GM12878 (cell line): Measurements from ENCODE around the gene COA5. TPM values are rescaled to one million over a fixed set of nuclear protein-coding genes. Genes with fewer than 3 reads are reported as not detected.

ENCODE experiments used
- ATAC-seq: fragments of 200-7000 bp; cut with Tn5 transposase; 3 replicates; pipeline ENCODE4 v1.9.1; 2020; ENCODE audit warnings: mild to moderate bottlenecking, moderate library complexity
- BruUV-seq: library from RNA; stranded (reverse); fragments of 400-500 nt; replicated peaks from 2 replicates; lab custom pipeline; 2021; lab: Mats Ljungman, UMichigan
- CTCF ChIA-PET: fragments of 300-600 bp; sonication (Branson Sonifier 250); formaldehyde crosslinking; extraction: SDS; loops from one replicate; lab custom pipeline; 2021; ENCODE audit warnings: inconsistent platforms; lab: Yijun Ruan, JAX
- POLR2A ChIA-PET: fragments of 350-600 bp; formaldehyde crosslinking; extraction: SDS; loops from one replicate; lab custom pipeline; 2021; ENCODE audit warnings: inconsistent platforms; lab: Charles Lee
- RAD21 ChIA-PET: fragments of 300-600 bp; sonication (Branson Sonifier 250); formaldehyde crosslinking; loops from one replicate; lab custom pipeline; 2023; ENCODE audit warnings: antibody characterized with exemption; ENCODE audit not compliant: unreplicated experiment; lab: Charles Lee
- SMC1A ChIA-PET: fragments of 300-600 bp; sonication (Branson Sonifier 250); formaldehyde crosslinking; loops from one replicate; lab custom pipeline; 2023; ENCODE audit not compliant: unreplicated experiment, uncharacterized antibody; lab: Charles Lee
- DNase-seq: peaks from one replicate; pipeline ENCODE4 v3.0.0-alpha.2; 2011; ENCODE audit warnings: low read depth, low spot score
- FAIRE-seq: peaks from 3 replicates; lab custom pipeline; 2011; peaks lifted over from hg19 to GRCh38; lab: Jason Lieb, UNC
- H2AFZ ChIP-seq: 2 replicates; pipeline ENCODE4 v1.6.0; 2011; ENCODE audit warnings: low read depth, low read length, control low read depth; ENCODE audit not compliant: control insufficient read depth
- H3K27ac ChIP-seq: 2 replicates; pipeline ENCODE4 v1.5.1; 2011; ENCODE audit warnings: control low read depth; ENCODE audit not compliant: control insufficient read depth, insufficient read depth
- H3K27me3 ChIP-seq, 2 experiments: replicated peaks in 1 of 2; 2 replicates each; pipeline versions ENCODE4 v1.6.0 to v1.6.1; 2011; ENCODE audit warnings: low read length in 1 of 2; ENCODE audit not compliant: control insufficient read depth in 2 of 2, insufficient read depth in 2 of 2
- H3K36me3 ChIP-seq, 2 experiments: 2 replicates each; pipeline ENCODE4 v1.5.1; 2011; ENCODE audit warnings: low read length in 1 of 2; ENCODE audit not compliant: control insufficient read depth in 2 of 2, insufficient read depth in 2 of 2
- H3K4me1 ChIP-seq: 2 replicates; pipeline ENCODE4 v1.6.1; 2011; ENCODE audit warnings: mild to moderate bottlenecking, low read length, moderate library complexity, mixed read lengths; ENCODE audit not compliant: control insufficient read depth, insufficient read depth
- H3K4me2 ChIP-seq: 2 replicates; pipeline ENCODE4 v1.6.0; 2011; ENCODE audit warnings: control low read depth; ENCODE audit not compliant: control insufficient read depth, insufficient read depth
- H3K4me3 ChIP-seq: fragments of 200-600 bp; sonication (generic); 2 replicates; pipeline ENCODE4 v1.5.1; 2016
- H3K79me2 ChIP-seq: 2 replicates; pipeline ENCODE4 v1.6.0; 2011; ENCODE audit warnings: low read length; ENCODE audit not compliant: control insufficient read depth, insufficient read depth
- H3K9ac ChIP-seq: 2 replicates; pipeline ENCODE4 v1.8.0; 2011; ENCODE audit warnings: low read length, control low read depth, mixed read lengths; ENCODE audit not compliant: control insufficient read depth, insufficient read depth
- H3K9me3 ChIP-seq: replicated peaks from 3 replicates; pipeline ENCODE4 v1.5.1; 2011; ENCODE audit warnings: mild to moderate bottlenecking, low read length; ENCODE audit not compliant: control insufficient read depth, insufficient read depth
- H4K20me1 ChIP-seq: 2 replicates; pipeline ENCODE4 v1.6.0; 2011; ENCODE audit not compliant: control insufficient read depth, insufficient read depth
- ASH2L ChIP-seq: fragments of 300-600, 200-600 bp; sonication (generic); IDR thresholded peaks from 2 replicates; pipeline ENCODE4 v1.6.1; 2017; ENCODE audit warnings: low read depth, mild to moderate bottlenecking, borderline replicate concordance
- ATF2 ChIP-seq: IDR thresholded peaks from 2 replicates; pipeline ENCODE4 v1.6.1; 2012; ENCODE audit warnings: low read length, inconsistent platforms
- ELK1 ChIP-seq: IDR thresholded peaks from 2 replicates; pipeline ENCODE4 v1.6.1; 2012; ENCODE audit warnings: low read depth, low read length, improper control_type of control experiment
- MEF2A ChIP-seq: IDR thresholded peaks from 2 replicates; pipeline ENCODE4 v1.6.1; 2011; ENCODE audit warnings: low read depth, mild to moderate bottlenecking, low read length, moderate library complexity; ENCODE audit not compliant: insufficient read depth
- SP1 ChIP-seq: IDR thresholded peaks from one replicate; pipeline ENCODE4 v1.6.1; 2011; ENCODE audit warnings: low read depth, low read length
- STAT1 ChIP-seq: fragments of 450-650 bp; conservative IDR thresholded peaks from 2 replicates; pipeline ENCODE4 v1.6.1; 2014; ENCODE audit warnings: antibody characterized with exemption, mild to moderate bottlenecking
- WGBS: methylation state at CpG from one replicate; pipeline ENCODE4 v1.1.6; 2016; ENCODE audit warnings: low lambda C conversion rate; ENCODE audit not compliant: insufficient replicate concordance, insufficient coverage; ENCODE audit errors: missing lambda C conversion rate; 5-methylcytosine and 5-hydroxymethylcytosine counted together
- in situ Hi-C: fragments of 300-500 bp; cut with MboI; formaldehyde crosslinking; loops from 9 replicates; pipeline ENCODE4 v1.14.3; 2018; ENCODE audit warnings: mixed read lengths
- intact Hi-C: fragments of 100-400 bp; cut with micrococcal nuclease; formaldehyde crosslinking; loops from one replicate; pipeline ENCODE4 v1.14.2; 2022; ENCODE audit not compliant: unreplicated experiment
- polyA plus RNA-seq, 11 experiments: library from polyadenylated mRNA; depleted of rRNA in 4 of 11; unstranded in 6 of 11; stranded (reverse) in 5 of 11; fragments of >200 nt; fragmentation: Nextera tagmentation in 4 of 11; fragmentation: Illumina TruSeq in 1 of 11; extraction: Ambion mirVana in 4 of 11; extraction: Trizol in 1 of 11; gene quantifications; 1 replicate in 1 of 11; 2 replicates in 10 of 11; pipeline versions ENCODE4 v1.2.1 to v1.2.3, GENCODE V29; 2011 to 2016; ENCODE audit warnings: inconsistent platforms in 2 of 11, missing spikeins in 2 of 11, low read depth in 1 of 11
- total RNA-seq, 4 experiments: library from RNA; depleted of rRNA in 3 of 4; stranded (reverse); fragments of >200 nt in 3 of 4; fragmentation: Illumina TruSeq in 1 of 4; extraction: Trizol in 1 of 4; gene quantifications; 2 replicates each; pipeline versions ENCODE4 v1.2.1 to v1.2.3, GENCODE V29; 2013 to 2021

The COA5 gene
- total and polyA plus RNA-seq, 10 of the 15 experiments (the other 5 are each of a cell fraction or from before 2014, with no cell fraction given), result 20.7 to 63.3 (median 37.9) TPM

GRCh38 chr2:98589489-98589888 lies 18.8 kb downstream of the COA5 start:
- H3K4me3 ChIP-seq, result no peak overlapping the region
- ATAC-seq (no peak), FAIRE-seq (no peak), DNase-seq (no peak)
- no peak overlapping the region for H3K4me2 ChIP-seq
- WGBS, result 93% methylated on average over 4 of the region's 4 CpGs
- no peak overlapping the region for H3K9ac ChIP-seq
- H2AFZ ChIP-seq, result no peak overlapping the region
- ChIA-PET RAD21 (no interaction called here), SMC1A (interaction anchor here (0.5 kb wide), 1 partner anchor 179 kb away, joined by 3 read pairs; no protein-coding TSS in a partner anchor), POLR2A (no interaction called here), CTCF (interaction anchor here (1.0 kb wide), 2 partner anchors 9 to 20 kb away, joined by 3 read pairs; no protein-coding TSS in a partner anchor)
- no peaks in the 10 kb centered on the region for H3K4me1 ChIP-seq
- no peak for TF ChIP-seq ELK1
- no peak for TF ChIP-seq SP1
- no peak for TF ChIP-seq ATF2
- TF ChIP-seq MEF2A, result no peak
- TF ChIP-seq ASH2L, result no peak
- no peak for TF ChIP-seq STAT1
- no peaks in the 10 kb centered on the region for H3K79me2 ChIP-seq
- H3K9me3 ChIP-seq, result peaks cover 5% of the 10 kb centered on the region; the same call in 2 of the 3 replicates
- no TSS peak for BruUV-seq
- no peak overlapping the region for H3K27ac ChIP-seq
- in situ Hi-C loops (no loop called here), intact Hi-C loops (loop anchor here (10.0 kb wide), 1 partner anchor 475 kb away; no protein-coding TSS in a partner anchor)
- peaks cover 21 to 24% of the 10 kb centered on the region in 2 experiments for H3K36me3 ChIP-seq
- no peaks in the 10 kb centered on the region for H3K27me3 ChIP-seq
- no peaks in the 10 kb centered on the region; the same call in 1 of the 2 replicates for H4K20me1 ChIP-seq
